H9 (cell line): Measurements from ENCODE around the gene PHC3. TPM values are rescaled to one million over a fixed set of nuclear protein-coding genes. Genes with fewer than 3 reads are reported as not detected.
A peak's percentile ranks its signal among the peaks of the same experiment; 100 is the strongest.

Experiments used
- DNase-seq: peaks from one replicate; pipeline ENCODE4 v3.0.0-alpha.2; 2017
- H2AFZ ChIP-seq: one replicate; pipeline ENCODE4 v1.6.1; 2013; ENCODE audit warnings: mild to moderate bottlenecking, low read length, control low read depth, moderate library complexity
- H2AK5ac ChIP-seq: 2 replicates; pipeline ENCODE4 v1.6.1; 2013; ENCODE audit warnings: low read length, control low read depth, mixed read lengths; ENCODE audit not compliant: insufficient read length
- H2BK120ac ChIP-seq: one replicate; pipeline ENCODE4 v1.6.1; 2013; ENCODE audit warnings: low read depth, mild to moderate bottlenecking, low read length, control low read depth, inconsistent platforms; ENCODE audit not compliant: poor library complexity, severe bottlenecking
- H2BK12ac ChIP-seq: 2 replicates; pipeline ENCODE4 v1.6.1; 2013; ENCODE audit warnings: low read length, control low read depth, mixed read lengths, low read depth; ENCODE audit not compliant: insufficient read length
- H2BK15ac ChIP-seq: 2 replicates; pipeline ENCODE4 v1.6.1; 2013; ENCODE audit warnings: low read depth, low read length, control low read depth
- H2BK20ac ChIP-seq: one replicate; pipeline ENCODE4 v1.6.1; 2013; ENCODE audit warnings: low read depth, mild to moderate bottlenecking, low read length, control low read depth, inconsistent platforms; ENCODE audit not compliant: poor library complexity, severe bottlenecking
- H2BK5ac ChIP-seq: 2 replicates; pipeline ENCODE4 v1.6.1; 2013; ENCODE audit warnings: low read length, control low read depth, mixed read lengths; ENCODE audit not compliant: insufficient read length
- H3K14ac ChIP-seq: 2 replicates; pipeline ENCODE4 v1.6.1; 2013; ENCODE audit warnings: low read length, control low read depth; ENCODE audit not compliant: insufficient read depth
- H3K18ac ChIP-seq: 2 replicates; pipeline ENCODE4 v1.6.1; 2013; ENCODE audit warnings: low read depth, mild to moderate bottlenecking, mixed read lengths, low read length, control low read depth; ENCODE audit not compliant: insufficient read length
- H3K23ac ChIP-seq: 2 replicates; pipeline ENCODE4 v1.6.1; 2013; ENCODE audit warnings: low read length, control low read depth, mixed read lengths, low read depth; ENCODE audit not compliant: insufficient read length
- H3K23me2 ChIP-seq: 2 replicates; pipeline ENCODE4 v1.6.1; 2013; ENCODE audit warnings: low read depth, mild to moderate bottlenecking, mixed read lengths, low read length, control low read depth; ENCODE audit not compliant: insufficient read length, poor library complexity, severe bottlenecking
- H3K27ac ChIP-seq: 2 replicates; pipeline ENCODE4 v1.5.1; 2013; ENCODE audit warnings: low read length, control low read depth, mixed read lengths, low read depth; ENCODE audit not compliant: insufficient read length
- H3K27me3 ChIP-seq: 2 replicates; pipeline ENCODE4 v1.6.1; 2013; ENCODE audit warnings: low read length, control low read depth, inconsistent platforms; ENCODE audit not compliant: insufficient read depth
- H3K4ac ChIP-seq: 2 replicates; pipeline ENCODE4 v1.6.1; 2013; ENCODE audit warnings: low read depth, mild to moderate bottlenecking, control low read depth, inconsistent platforms, low read length, moderate library complexity
- H3K4me1 ChIP-seq: 2 replicates; pipeline ENCODE4 v1.6.1; 2013; ENCODE audit warnings: low read length, control low read depth, inconsistent platforms; ENCODE audit not compliant: insufficient read depth
- H3K4me2 ChIP-seq: 2 replicates; pipeline ENCODE4 v1.6.1; 2013; ENCODE audit warnings: low read length, control low read depth, mixed read lengths; ENCODE audit not compliant: insufficient read length, insufficient read depth
- H3K56ac ChIP-seq: 2 replicates; pipeline ENCODE4 v1.6.1; 2013; ENCODE audit warnings: low read depth, mild to moderate bottlenecking, mixed read lengths, low read length, control low read depth; ENCODE audit not compliant: insufficient read length
- H3K79me1 ChIP-seq: 2 replicates; pipeline ENCODE4 v1.6.1; 2013; ENCODE audit warnings: low read depth, mild to moderate bottlenecking, moderate library complexity, low read length, control low read depth, inconsistent platforms; ENCODE audit not compliant: insufficient read depth, poor library complexity, severe bottlenecking
- H3K79me2 ChIP-seq: 2 replicates; pipeline ENCODE4 v1.6.1; 2013; ENCODE audit warnings: low read length, control low read depth, inconsistent platforms; ENCODE audit not compliant: insufficient read depth
- H3K9ac ChIP-seq: 2 replicates; pipeline ENCODE4 v1.6.1; 2013; ENCODE audit warnings: low read length, control low read depth, mixed read lengths; ENCODE audit not compliant: insufficient read length; ENCODE audit errors: extremely low read depth
- H3K9me3 ChIP-seq: one replicate; pipeline ENCODE4 v1.6.1; 2013; ENCODE audit warnings: low read depth, low read length, inconsistent platforms; ENCODE audit not compliant: control insufficient read depth
- H3T11ph ChIP-seq: one replicate; pipeline ENCODE4 v1.6.1; 2013; ENCODE audit warnings: mild to moderate bottlenecking, low read length, control low read depth, inconsistent platforms
- H4K20me1 ChIP-seq: one replicate; pipeline ENCODE4 v1.6.1; 2013; ENCODE audit not compliant: control insufficient read depth, insufficient read length, insufficient read depth
- H4K5ac ChIP-seq: 2 replicates; pipeline ENCODE4 v1.6.1; 2013; ENCODE audit warnings: low read depth, mild to moderate bottlenecking, mixed read lengths, low read length, control low read depth; ENCODE audit not compliant: insufficient read length
- H4K8ac ChIP-seq: replicated peaks from 2 replicates; pipeline ENCODE4 v1.6.1; 2013; ENCODE audit warnings: low read length, control low read depth, mixed read lengths, low read depth; ENCODE audit not compliant: insufficient read length
- H4K91ac ChIP-seq: 2 replicates; pipeline ENCODE4 v1.6.1; 2013; ENCODE audit warnings: low read depth, mild to moderate bottlenecking, moderate library complexity, mixed read lengths, low read length, control low read depth; ENCODE audit not compliant: insufficient read length
- H3K27ac Mint-ChIP-seq, 3 experiments: 2 replicates in 2 of 3; 3 replicates in 1 of 3; pipeline ENCODE4 v1.8.0; 2020 to 2021; ENCODE audit warnings: mixed read lengths in 3 of 3, mild to moderate bottlenecking in 1 of 3, moderate library complexity in 1 of 3
- H3K27me3 Mint-ChIP-seq: 2 replicates; pipeline ENCODE4 v1.8.0; 2021; ENCODE audit warnings: low read depth, mild to moderate bottlenecking, moderate library complexity, mixed read lengths
- H3K36me3 Mint-ChIP-seq, 3 experiments: 2 replicates in 2 of 3; 3 replicates in 1 of 3; pipeline ENCODE4 v1.8.0; 2020 to 2021; ENCODE audit warnings: low read depth in 3 of 3, mixed read lengths in 3 of 3; ENCODE audit not compliant: insufficient read depth in 1 of 3
- H3K4me1 Mint-ChIP-seq, 2 experiments: 2 replicates each; pipeline ENCODE4 v1.8.0; 2020; ENCODE audit warnings: mixed read lengths in 2 of 2
- H3K4me3 Mint-ChIP-seq, 2 experiments: 2 replicates in 1 of 2; 3 replicates in 1 of 2; pipeline ENCODE4 v1.8.0; 2020 to 2021; ENCODE audit warnings: mild to moderate bottlenecking in 2 of 2, mixed read lengths in 2 of 2, moderate library complexity in 1 of 2
- H3K9me3 Mint-ChIP-seq, 2 experiments: 2 replicates in 1 of 2; 3 replicates in 1 of 2; pipeline ENCODE4 v1.8.0; 2020; ENCODE audit warnings: mild to moderate bottlenecking in 2 of 2, mixed read lengths in 2 of 2, moderate library complexity in 1 of 2
- CTCF ChIP-seq: fragments of 200-600 bp; sonication (generic); conservative IDR thresholded peaks from 3 replicates; pipeline ENCODE4 v1.8.0; 2021; ENCODE audit warnings: antibody characterized with exemption, mild to moderate bottlenecking
- WGBS: extraction: QIAGEN DNeasy Blood & Tissue Kit; methylation state at CpG from one replicate; pipeline ENCODE4 v1.1.7; 2013; ENCODE audit warnings: missing lambda C conversion rate, low lambda C conversion rate, mixed read lengths; ENCODE audit not compliant: insufficient read length; ENCODE audit errors: extremely low coverage; 5-methylcytosine and 5-hydroxymethylcytosine counted together
- total RNA-seq: library from RNA; stranded (reverse); gene quantifications from 2 replicates; pipeline ENCODE4 v1.2.1, GENCODE V29; 2021

PHC3 gene
- total RNA-seq, 1 experiment from 2014 or later = 26.4 TPM

GRCh38 chr3:170163956-170164645 lies 17.4 kb downstream of the PHC3 start:
- Histone ChIP-seq H2BK120ac (no peak overlapping the region), H3K27ac (no peak overlapping the region), H3K27me3 (no peaks in the 10 kb centered on the region), H2BK20ac (no peak overlapping the region), H2BK5ac (no peak overlapping the region), H3K14ac (no peak overlapping the region), H3K79me2 (peaks cover 3% of the 10 kb centered on the region; the same call in 1 of the 2 replicates), H3K23ac (no peak overlapping the region), H3K4me1 (no peaks in the 10 kb centered on the region), H3K18ac (no peak overlapping the region), H4K20me1 (no peaks in the 10 kb centered on the region), H3K9me3 (no peaks in the 10 kb centered on the region), H4K5ac (no peak overlapping the region), H3K23me2 (no peaks in the 10 kb centered on the region), H4K91ac (no peak overlapping the region), H3K4ac (no peak overlapping the region), H2BK15ac (no peak overlapping the region), H3K9ac (no peak overlapping the region), H3K79me1 (peaks cover 2% of the 10 kb centered on the region), H2BK12ac (no peak overlapping the region), H3T11ph (no peak overlapping the region), H4K8ac (no peak overlapping the region), H3K56ac (no peak overlapping the region), H3K4me2 (no peak overlapping the region), H2AK5ac (no peak overlapping the region), H2AFZ (no peak overlapping the region)
- no CpG with 5 or more reads among the region's 4 CpGs for WGBS
- TF ChIP-seq CTCF = no peak
- Mint-ChIP-seq H3K4me3 (no peak overlapping the region), H3K9me3 (peaks cover 14% of the 10 kb centered on the region in 2 experiments; a peak in 4 of 5 replicates), H3K27me3 (no peaks in the 10 kb centered on the region), H3K36me3 (peaks cover 50 to 70% (median 69%) of the 10 kb centered on the region in 3 experiments), H3K27ac (peak overlapping the region in 1 of 3 experiments; percentile 50; a peak in 2 of 7 replicates), H3K4me1 (no peaks in the 10 kb centered on the region)
- DNase-seq = no peak
